ENCODE measurements around the gene KIAA1191.

Gene KIAA1191

GRCh38 chr5:176383961-176384360 is 22.4 kb upstream of the KIAA1191 start:
- no peak for TF ChIP-seq CTCF (IDR thresholded peaks at IDR 0.05; ENCODE audit: low read length, missing control alignments)
- no peak overlapping the region for H3K4me3 ChIP-seq (replicated peaks; ENCODE audit: low read depth, low read length)
- DNase-seq (ENCODE audit: low read depth): no peak

GRCh38 chr5:176383248-176383905 is 21.8 kb upstream of the KIAA1191 start:
- DNase-seq (ENCODE audit: low read depth): no peak
- no peak overlapping the region for H3K4me3 ChIP-seq (replicated peaks; ENCODE audit: low read depth, low read length)
- TF ChIP-seq CTCF (IDR thresholded peaks at IDR 0.05; ENCODE audit: low read length, missing control alignments): no peak

GRCh38 chr5:176382721-176383120 is 21.2 kb upstream of the KIAA1191 start:
- H3K4me3 ChIP-seq (replicated peaks; ENCODE audit: low read depth, low read length): no peak overlapping the region
- no peak for TF ChIP-seq CTCF (IDR thresholded peaks at IDR 0.05; ENCODE audit: low read length, missing control alignments)
- no peak for DNase-seq (ENCODE audit: low read depth)

GRCh38 chr5:176381979-176382378 is 20.4 kb upstream of the KIAA1191 start:
- DNase-seq (ENCODE audit: low read depth): no peak
- H3K4me3 ChIP-seq (replicated peaks; ENCODE audit: low read depth, low read length): no peak overlapping the region
- TF ChIP-seq CTCF (IDR thresholded peaks at IDR 0.05; ENCODE audit: low read length, missing control alignments): no peak

- H3K4me3 ChIP-seq (replicated peaks; ENCODE audit: low read depth, low read length): no peak overlapping the region
- DNase-seq (ENCODE audit: low read depth): no peak
- TF ChIP-seq CTCF (IDR thresholded peaks at IDR 0.05; ENCODE audit: low read length, missing control alignments): no peak
These were observed 19.9 kb upstream of the KIAA1191 start for GRCh38 chr5:176381423-176381822.

- no peak for TF ChIP-seq CTCF (IDR thresholded peaks at IDR 0.05; ENCODE audit: low read length, missing control alignments)
- DNase-seq (ENCODE audit: low read depth): no peak
- no peak overlapping the region for H3K4me3 ChIP-seq (replicated peaks; ENCODE audit: low read depth, low read length)
These were observed 18.3 kb upstream of the KIAA1191 start for GRCh38 chr5:176379881-176380280.

Measured in fibroblast of pulmonary artery (primary cell).